Fibroblast of skin of right biceps (primary cell): Measurements from ENCODE around the gene TMTC2.
A peak's percentile ranks its signal among the peaks of the same experiment; 100 is the strongest.

ENCODE experiments used
- DNase-seq: peaks from one replicate; pipeline ENCODE4 v3.0.0-alpha.2; 2013

TMTC2 gene

DNA sequence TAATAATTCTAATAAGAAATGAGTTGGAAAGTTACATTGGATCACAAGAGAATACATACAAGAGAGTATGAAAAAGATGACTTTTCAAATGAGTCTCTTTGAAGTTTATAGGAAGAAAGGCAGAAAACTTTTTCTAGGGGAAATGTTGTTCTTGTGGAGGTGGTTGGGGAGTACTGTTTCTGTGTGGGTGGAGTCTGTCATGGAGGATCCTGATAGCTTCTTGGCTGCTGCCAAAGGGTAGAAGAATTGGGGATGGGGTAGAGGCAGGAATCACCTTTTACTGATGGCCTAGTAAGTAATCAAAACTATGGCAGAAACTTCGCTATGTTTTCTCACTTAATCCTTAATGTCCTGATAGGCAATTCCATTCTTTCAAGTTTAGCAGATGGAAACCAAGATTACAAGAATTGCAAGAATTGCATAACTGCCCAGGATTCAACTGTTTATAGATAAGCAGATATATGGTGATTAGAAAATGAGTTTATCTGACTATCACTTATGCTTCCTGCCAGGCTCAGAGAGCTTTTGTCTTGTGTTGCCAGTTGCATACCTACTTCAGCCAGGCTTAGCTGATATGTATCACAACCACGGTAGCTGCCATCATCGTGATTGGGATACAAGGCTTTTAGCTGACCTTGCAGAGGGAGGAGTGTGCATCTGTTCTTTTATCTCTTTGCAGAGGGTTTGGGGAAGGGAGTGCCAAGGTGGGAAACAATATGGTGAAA, 463.9 kb downstream of the TMTC2 start:
- DNase-seq = no peak

DNA sequence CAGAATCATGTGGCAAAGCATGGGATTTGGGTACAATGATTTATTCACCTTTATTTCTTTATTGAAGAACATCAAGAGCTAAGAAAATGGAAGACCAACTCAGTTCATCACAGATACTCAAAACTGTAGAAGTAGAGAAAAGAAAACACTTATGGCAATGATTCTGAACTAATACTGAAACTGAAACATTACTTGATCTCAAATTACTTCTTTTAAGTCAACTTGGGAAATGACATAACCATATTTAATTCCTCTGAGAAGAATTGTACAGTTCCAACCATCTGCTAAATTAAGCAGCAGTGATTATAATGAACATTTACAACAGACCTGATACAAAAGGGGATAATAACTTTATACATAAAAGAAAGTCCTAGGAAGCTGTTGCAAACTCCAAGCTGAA, 466.5 kb downstream of the TMTC2 start:
- no peak for DNase-seq

DNA sequence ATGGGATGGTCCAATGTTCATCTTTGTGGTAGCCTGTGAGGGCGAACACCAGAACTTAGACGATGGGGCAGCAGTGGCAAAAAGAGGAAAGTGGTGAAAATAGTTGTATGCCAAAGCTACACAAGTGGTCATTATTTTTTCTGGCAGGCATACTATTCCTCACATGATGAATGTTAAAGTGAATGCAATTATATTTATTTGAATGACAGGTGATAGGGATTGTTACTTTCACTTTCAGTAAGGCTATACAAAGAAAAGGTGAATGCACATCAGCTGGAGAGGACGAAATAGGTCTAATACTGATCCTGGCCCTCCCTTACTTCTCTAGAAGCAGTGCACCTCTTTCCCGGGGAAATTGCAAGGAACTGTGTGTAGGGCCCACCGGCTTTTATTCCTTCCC, 470.1 kb downstream of the TMTC2 start:
- DNase-seq = no peak

DNA sequence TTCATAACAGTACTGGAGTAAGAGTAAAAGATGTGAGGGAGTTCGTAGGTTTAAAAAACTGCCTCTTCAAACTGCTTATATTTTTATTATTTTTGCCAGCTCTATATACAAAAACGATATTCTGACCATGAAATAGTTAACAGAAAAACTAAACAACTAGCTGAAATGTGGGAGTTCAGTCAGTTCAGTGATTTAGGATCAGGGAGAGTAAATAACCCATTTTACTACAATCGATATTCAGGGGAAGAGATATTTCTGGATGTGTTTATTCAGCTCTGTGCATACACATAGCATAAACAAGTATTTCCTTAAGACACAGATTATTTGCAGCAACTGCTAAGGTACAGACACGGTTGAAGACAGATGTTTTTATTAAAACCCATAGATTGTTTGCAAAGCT, 470.9 kb downstream of the TMTC2 start:
- DNase-seq = no peak

DNA sequence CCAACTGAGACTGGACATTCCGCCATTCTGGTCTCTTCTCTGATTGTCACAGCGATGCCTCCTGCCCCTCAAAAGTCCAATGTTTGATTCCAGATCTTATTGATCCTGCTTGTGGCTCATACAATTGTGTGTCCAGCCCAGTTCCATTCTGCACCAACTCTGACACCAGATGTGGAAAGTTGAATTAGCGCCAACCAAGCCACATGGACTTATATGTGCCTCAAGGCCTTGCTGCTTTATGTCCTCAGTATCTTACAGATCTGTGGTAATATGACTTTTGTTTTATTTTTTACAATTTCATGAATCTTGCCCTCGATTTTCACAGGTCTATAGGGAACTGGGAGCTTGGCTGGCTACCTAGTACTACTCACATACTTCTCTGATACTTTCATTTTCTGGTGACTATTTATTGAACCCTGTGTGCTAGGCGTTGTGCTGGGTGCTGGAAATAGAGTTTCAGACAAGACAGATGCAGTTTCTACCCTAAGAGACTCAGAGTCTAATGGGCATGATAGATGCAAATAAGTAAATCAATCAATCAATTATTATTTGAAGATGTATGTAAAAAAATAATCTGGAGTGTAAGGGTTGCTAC, 472.0 kb downstream of the TMTC2 start:
- DNase-seq = no peak

DNA sequence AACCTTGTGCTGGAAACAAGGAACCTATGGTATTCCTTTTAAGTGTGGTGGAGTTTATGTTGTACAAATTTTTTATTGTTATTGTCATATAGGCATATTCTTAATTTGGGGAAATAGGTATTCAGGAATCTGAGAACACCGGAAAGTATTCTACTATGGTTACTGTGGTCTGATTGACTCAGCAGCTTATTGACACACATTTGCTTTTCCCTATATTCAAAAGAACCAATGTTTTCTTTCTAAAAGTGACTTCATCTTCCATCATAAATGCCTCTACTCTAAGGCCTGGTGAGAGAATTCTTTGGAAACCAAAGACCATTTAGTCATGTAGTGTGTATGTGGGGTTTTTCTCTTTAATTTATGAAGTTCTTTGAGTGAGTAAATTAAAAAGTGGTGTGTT, 474.8 kb downstream of the TMTC2 start:
- DNase-seq = peak; percentile 79

DNA sequence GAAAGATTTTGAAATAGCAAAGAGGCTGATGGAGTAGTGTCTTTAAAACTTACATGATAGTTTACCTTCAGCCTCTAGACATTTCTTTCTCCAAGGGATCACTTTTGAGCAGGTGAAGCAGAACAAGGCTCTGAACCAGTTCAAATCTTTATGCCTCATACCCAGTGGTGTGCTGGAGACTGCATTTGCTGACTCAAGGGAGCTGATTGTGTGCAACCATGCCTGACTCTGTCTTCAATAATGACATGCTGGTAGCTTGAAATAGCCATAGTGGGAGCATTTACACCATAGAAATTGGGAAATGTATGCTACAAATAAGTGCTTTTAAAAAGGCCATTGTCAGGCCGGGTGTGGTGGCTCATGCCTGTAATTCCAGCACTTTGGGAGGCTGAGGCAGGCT, 482.0 kb downstream of the TMTC2 start:
- no peak for DNase-seq

DNA sequence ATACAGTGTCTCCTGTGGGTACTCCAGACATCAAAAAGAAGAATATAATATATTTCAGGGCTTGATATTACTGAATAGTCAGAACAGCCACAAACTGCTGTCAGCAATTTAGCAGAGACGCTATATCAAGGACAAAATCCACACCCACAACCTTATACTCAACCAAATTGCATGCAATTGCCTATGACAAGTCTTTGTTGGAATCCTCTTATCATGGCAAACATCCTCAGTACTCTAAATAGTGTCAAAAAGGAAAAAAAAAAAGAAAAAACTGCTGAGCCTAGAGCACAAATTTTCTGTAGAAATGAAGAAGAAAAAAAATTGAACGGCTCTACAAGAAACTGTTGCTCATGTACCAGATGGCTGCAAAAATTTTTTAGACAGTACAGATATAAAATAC, 485.7 kb downstream of the TMTC2 start:
- DNase-seq = peak; percentile 12

DNA sequence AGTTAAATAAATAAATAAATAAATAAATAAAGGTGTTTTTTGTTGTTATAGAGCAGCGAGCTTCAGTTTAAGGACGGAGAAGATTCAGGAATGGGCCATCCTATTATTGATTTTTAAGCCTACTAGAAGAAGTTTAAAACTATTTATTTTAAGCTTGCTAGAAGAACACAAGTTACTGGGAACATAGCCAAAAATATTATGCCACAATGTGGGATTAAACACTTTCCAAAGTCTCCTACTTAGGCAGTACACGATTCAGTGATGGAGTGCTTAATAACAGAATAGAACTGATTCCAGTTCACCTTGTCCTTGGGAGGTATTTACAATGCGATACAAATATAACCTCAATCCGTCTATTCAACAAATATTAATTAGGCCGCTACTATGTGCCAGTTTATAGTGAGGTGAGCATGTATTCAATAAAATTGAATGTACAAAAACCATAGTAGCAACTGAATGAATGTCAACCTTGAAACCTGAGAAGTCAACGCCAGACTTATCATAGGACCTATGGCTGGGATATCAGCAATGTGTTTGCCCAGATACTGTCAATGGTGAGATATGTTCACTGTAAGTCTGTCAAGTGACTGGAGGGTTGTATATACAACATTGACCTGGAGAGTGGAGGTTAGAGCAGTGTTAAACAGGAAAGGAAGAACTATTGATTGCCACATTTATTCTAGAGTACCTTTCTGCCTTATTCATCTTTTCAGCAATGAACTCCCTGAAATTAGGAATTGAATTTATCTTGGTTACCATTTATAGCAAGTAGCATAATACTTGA, 486.4 kb downstream of the TMTC2 start:
- no peak for DNase-seq

DNA sequence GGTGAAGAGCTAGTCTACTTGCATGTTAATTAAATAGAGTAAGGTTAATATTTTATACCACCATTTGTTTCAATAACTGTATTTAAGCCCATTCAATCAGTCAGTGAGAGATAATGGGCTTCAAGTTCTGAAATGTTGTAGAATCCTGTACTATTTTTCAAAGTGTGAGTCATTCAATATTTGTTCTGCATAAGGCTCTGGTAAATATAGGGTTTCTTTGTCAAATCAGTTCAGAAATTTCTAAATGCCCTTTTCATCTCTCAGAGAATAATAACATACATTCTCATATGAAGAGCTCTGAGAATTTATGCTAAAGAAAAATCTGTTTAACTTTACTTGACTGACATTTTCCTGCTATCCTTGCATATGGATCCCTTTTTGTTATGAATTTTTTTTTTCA, 493.3 kb downstream of the TMTC2 start:
- no peak for DNase-seq

DNA sequence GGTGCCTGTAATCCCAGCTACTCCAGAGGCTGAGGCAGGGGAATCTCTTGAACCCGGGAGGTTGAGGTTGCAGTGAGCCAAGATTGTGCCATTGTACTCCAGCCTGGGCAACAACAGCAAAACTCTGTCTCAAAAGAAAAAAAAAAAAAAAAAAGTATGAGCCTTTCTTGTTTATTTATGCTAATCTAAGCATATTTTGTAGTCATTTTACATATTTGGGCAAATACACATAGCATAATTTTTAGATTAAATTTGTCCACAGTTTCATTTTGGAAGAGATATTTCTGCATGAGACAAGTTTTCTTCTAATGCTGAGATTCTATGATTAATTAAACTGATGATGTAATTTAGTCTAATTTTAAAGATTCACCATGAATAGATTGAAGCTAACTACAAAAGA, 494.4 kb downstream of the TMTC2 start:
- DNase-seq = no peak

DNA sequence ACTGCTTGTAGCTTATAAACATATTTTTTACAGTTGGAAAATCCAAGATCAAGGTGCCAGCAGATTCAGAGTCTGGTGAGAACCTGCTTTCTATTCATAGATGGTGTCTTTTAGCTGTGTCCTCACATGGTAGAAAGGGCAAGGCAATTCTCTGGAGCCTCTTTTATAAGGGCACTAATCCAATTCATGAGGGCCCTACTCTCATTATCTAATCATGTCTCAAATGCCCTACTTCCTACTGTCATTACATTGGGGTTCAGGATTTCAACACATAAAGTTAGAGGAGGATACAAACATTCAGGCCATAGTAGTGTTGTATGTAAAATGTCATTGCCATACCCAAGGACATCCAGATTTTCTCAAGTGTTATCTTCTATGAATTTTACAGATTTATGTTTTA, 496.4 kb downstream of the TMTC2 start:
- no peak for DNase-seq
